GM18907 (cell line): ENCODE measurements around the gene SATB2.

Source experiments
- ATAC-seq: cut with Tn5 transposase; IDR thresholded peaks from one replicate; pipeline ENCODE4 v1.9.1; 2021; ENCODE audit warnings: mild to moderate bottlenecking, moderate library complexity; ENCODE audit not compliant: unreplicated experiment

The SATB2 gene

DNA sequence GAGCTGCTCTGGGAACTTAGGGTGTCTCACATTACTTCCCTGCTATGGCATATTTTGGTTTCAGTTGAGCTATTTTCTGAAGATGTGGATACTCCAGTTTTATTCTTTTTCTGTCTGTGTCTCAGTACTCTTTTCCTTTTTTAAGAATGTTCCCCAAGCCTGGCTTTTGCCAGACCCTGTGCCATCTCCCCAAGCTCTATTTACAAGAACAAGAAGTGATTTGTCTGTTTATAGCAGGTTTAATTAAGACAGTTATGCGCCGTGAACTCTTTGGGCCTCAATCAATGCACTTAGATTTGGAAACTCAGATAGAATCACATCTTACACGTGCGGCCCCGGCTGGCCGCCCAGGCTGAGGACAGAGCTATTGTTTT lies 8.9 kb upstream of the SATB2 start:
- ATAC-seq, result no peak

DNA sequence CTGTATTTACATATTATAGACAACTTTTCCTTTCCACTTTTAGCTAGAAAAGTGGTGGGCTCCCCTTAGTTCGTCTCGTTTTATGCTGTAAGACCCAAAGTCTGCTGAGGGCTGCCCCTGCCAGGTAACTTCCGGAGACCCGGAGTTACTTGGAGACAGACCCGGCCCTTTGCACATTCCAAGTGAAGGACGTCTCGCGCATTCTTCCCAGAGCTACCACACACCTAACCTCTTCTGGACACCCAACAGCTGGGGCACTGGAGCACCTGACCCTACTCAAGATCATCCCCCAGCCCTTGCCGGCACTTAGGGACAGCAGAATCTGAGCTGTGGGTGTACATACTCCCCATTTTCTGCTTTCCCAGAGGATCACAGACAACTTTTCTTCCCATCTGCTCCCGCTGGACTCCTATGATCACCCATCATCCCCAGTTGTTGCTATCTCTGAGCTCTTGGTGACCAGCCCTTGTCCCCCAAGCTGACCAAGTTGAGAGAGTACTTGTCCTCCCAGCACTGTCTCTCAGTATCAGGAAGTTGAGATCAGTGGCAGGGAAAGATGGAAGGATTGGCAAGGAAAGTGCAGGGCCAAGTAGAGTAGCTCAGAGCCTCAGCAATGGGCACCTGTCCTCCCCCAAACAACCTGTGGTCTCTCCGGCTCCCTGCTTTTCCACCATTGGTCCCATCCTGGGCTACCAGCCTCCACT lies 8.4 kb upstream of the SATB2 start:
- no peak for ATAC-seq

- ATAC-seq, result no peak
Observed at GRCh38 chr2:199465390-199465789, 7.7 kb upstream of the SATB2 start.

DNA sequence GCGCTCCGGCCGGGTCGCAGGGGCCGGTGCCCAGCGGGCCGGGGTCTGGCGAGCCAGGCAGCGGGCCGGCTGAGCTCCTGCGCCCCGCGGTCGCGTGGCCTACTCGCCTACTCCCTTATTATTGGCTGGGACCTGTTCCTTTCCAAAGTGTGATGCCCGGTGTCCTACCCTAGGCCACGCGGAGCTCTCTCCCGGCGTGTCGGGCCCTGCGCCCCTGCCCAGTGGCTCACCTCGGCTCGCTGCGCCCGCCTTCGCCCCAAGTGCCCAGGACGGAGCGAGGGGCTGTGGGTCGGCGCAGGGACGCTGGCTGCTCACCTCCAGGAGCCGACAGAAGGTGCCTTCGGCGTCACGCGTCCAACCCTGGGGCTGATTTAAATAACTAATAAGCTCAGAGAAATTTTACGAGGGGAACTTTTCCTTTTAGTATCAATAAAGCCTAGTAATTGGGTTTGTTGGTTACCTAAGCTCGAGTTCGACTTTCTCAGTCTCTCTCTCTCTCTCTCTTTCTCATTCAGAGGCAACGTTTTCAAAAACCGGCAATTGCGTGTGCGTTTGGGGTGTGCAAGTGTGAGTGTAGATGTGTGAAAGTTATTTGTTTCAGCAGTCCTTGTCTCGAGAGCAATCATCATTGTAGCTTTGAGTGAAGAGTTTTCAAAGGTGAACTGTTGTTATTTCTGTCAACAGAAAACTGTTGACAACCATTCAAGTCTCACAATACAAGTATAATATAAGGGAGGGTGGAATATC lies 7.0 kb upstream of the SATB2 start:
- ATAC-seq, result no peak

- no peak for ATAC-seq
Observed at GRCh38 chr2:199463708-199464605, 6.2 kb upstream of the SATB2 start.

- peak; percentile 43 for ATAC-seq
Observed at GRCh38 chr2:199462956-199463692, 5.4 kb upstream of the SATB2 start.

GRCh38 chr2:199462347-199462955 lies 4.7 kb upstream of the SATB2 start:
- ATAC-seq, result no peak

DNA sequence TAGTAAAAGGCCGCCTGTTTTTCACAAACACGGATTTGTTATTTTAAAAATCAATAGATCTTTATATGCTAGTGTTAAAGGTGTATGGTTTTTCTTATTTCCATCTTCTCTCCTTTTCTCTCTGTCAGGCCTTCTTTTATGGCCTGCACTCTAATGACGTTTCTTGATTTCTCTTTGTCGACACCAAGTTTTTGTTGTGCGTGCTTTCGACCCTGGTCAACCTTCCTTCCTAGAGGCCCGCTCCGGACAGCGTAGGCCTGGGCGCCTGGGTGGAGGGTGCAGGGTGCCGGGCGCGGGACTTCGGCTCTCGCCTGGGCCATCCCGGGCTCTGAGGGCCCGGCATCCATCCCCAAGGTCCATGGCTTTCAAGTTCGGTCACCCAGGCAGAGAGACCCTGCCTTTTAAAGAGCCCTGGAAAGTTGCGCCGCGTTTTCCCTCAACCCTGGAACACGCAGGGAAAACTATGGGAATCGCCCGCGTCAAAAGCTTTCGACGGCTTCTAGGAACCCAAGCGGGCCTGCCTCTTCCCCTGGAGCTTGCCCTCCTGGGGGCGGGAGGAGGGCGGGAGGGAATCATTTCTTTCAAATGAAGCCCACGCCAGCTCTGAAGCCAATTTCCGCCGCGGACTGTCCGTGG lies 4.1 kb upstream of the SATB2 start:
- ATAC-seq, result no peak

DNA sequence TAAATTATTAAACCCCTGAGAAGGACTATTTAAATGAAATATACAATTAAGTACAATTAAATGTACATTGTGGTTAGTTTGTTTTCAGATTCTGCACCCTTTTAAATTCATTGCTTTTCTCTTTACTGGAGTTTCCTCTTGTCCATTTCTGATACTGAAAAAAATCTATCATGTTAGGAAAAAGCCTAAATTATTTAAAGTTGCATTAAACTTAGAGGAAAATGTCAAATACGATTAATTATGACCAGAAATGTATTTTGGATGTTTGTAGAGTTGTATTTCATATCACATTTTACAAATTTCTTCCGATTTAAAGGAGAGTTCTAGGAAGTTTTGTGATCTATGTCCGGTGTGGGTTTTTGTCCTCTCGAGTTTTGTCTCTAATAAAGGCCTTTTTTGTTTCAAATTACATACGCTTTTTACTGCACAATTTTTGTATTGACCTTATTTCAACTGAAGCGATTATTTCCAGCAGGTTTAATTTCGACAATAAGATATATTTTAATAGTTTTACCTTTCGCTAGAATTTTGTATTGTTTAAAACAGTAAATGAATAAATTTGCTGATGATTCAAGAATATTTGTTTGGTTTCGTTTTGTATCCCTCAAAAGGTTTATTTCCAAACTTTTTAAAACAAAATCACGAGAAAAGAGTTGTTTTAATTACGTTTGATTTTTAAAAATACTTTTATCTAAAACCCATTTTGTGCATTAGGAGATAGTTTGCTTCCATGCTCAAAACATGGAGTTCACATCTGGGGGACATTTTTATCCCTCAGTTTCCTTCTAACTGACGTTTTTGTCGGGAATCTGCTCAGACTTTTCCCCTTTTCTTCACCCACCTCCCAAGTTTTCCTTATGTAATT lies 3.3 kb upstream of the SATB2 start:
- no peak for ATAC-seq

DNA sequence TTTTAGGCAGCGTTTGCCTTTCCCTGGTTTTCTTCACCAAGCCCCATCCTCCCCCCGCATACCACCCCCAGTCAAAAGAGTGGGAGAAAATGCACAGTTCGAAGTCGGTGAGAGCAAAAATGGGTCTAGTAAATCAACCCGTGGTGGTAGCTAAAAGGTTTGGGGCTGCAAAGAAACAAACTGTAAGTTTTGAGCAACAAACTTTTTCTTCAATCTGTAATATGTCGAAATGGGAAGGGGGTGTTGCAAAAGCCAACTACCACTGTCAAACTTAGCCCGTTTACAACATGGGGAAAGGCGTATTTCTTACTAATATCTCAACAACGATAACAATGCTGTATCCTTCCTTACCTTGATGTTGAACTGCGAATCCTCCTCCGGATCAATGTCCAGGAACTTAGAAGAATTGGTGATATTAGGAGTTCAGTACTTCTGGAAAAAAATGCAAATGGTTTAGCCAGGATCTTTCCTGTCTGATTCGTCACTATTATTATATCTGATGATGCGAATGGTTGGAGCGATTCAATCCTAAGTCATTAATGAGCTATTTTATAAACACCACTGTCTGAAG lies 2.4 kb upstream of the SATB2 start:
- no peak for ATAC-seq

DNA sequence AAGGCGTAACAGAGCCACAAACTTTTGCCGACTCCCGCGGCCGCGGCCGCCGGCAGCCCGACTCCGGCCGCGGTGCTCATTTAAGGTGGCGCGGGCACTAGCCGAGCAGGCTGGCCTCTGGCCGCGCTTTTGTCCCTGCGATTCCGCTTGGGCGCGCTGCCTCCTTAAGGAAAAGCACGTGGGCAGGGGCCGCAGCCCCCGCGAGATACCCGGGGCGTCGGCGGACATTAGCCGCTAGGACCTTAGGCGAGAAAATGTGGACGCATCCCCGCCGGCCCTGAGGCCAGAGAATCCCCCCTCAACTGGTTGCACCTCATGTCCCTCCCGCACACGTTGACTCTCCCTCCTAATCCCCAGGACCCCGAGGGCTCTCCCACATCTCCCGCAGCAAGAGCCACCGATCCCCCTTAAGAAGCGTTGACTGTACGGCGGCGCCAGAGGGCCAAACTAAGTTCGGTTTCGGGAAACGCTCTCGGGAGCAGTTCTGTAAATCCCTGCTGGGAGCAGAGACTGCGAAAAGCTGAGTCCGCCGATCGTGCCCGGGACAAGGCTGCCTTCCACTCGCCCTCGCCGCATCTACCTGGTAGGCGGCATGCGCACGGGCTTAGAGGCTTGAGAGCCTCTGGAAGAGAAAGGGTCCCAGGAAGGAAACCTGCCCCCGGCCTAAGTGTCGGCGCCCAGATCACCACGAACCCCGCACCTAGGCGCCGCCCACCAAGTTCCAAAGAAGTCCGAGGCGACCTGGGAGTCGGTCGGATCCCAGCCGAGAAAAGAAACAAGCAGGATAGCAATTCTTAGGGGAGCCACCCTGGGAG lies 1.8 kb upstream of the SATB2 start:
- peak; percentile 48 for ATAC-seq

DNA sequence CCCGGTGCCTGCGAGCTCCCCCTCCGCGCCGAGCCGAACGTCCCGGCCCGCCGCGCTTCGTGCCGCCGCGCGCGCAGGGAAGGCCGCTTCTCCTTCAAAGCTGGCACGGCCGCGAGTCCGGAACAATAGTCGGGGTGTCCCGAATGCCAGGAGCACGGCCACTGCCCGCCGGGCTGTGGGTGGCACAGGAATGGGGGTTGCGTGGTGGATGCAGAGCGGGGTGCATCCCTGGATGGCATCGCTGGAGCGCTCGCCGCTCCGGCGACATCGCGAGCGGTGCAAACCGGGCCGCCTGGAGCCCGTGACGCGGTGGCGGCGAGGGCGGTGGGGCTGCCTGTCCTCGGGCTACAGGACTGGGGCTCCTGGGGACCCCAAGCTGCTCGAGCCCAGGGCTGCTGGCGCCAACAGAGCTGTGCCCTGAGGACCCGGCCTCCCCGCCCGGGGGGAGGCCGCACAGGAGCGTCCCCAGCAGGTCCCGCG lies 1.1 kb upstream of the SATB2 start:
- peak; percentile 42 for ATAC-seq

DNA sequence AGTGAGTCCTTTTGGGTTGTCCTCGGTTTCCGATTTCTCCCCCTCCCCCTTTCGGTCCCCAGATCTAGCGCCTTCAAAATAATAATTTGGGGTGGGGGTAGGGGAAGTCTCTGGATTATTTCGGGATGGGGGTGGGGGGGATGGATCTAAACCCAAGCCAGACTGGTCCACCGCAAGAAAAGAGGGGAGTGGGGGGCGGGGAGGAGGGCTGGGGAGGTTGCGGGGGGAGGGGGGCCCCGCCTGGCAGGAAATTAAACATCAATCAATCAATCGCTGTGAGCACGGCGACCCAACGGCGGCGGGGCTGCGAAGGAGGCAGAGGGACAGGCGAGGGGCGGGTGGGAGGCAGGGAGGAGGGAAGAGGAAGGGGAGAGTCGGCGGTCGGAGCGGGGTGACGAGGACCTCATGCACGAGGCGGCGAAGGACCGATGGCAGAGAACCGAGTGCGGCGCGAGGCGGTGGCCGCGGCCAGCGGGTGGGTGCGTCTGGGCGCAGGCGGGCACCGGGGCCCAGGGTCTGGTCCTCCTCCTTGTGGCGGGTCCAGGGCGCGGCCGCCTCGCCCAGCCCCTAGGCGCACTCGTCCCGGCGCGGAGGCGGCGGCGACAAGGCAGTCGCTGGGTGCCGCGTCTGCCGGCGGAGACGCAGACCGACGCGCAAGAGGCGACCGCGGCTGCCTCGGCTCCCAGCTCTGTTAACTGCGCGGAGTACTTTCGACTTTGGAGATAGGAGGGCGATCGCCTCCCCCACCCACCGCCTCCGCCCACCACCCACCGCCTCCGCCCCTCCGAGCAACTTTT lies 468 bp upstream of the SATB2 start:
- ATAC-seq, result peak; percentile 35

DNA sequence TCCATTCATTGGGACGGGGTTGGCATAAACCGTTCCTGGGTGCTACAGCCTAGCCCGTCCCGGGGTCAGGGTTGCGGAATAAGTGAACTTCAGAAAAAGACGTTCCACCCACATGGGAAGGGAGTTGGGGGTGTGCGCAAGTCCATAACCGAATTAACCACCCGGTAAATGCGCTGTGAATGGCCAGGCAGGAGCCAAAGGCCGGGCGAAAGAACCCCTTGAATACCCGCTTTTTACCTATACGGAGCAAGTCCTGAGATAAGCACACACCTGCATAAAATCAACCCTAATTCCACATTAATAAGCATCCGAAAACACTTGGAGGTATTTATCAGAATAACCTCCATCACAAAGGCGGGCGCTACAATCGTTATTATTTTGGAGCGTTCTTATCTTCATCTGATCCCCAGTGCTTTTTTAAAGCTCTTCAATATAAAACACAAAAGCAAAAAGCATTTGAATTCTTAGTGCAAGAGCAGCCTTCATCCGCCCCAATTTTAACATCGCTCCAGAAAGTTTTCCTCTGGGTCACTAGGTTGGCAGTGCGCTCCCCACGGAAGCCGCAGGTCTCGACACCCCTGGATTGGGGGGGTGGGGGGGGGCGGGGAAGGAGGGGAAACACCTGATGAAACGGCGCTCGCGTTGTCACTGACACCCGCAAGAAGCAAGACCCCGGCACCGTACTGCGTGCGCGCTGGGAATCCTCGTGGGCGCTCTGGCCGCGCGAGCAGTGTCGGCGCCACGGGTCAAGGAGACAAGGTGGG lies 1.2 kb downstream of the SATB2 start:
- ATAC-seq, result no peak

DNA sequence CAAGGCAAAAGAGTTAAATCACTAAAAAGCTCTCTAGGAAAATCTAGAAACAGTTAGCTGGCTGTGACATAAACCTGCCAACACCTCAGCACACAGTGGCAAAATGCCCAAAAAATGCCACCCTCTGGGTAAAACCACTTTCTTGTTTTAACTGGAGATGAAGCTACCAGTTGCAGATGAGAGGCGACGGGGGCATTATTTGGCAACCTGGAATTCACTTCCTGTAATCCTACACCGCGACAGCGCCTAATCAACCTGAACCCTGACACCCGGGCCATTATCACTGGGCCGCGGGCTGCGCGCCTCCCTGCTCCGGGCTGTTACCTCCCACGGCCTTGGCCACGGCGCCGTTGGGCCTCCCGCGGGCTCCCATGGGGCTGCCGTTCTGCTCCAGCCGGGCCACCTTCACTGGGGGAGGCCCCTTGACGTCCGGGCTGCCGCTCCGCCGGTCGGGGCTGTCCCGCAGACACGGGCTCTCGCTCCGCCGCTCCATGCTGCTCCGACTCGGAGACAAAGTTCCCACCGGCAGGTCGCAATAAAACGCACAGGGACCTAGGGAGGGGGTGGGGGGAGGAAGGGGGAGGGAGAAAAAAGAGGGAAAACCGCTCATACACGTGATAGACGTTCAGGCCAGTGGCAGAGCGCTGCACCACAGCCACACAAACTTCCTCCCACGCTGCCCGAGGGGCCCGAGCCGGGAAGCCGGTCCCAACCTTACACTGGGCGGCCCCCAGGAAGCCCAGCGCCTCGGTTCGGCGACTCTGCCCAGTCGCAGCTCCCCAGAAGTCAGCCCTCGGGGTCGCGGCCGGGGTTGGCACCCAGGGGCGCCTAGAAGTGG lies 2.0 kb downstream of the SATB2 start:
- ATAC-seq, result no peak
